Neural cell (in vitro differentiated cells): ENCODE results near the gene DNAH17.

ENCODE experiments used
- EP300 ChIP-seq: fragments of 450-650 bp; conservative IDR thresholded peaks from 2 replicates; pipeline ENCODE4 v1.6.1; 2014; ENCODE audit warnings: antibody characterized with exemption, mild to moderate bottlenecking, moderate library complexity; ENCODE audit not compliant: poor library complexity, severe bottlenecking
- EZH2 ChIP-seq: fragments of 200-600, 300-800 bp; shearing (Covaris generic), sonication (generic); IDR thresholded peaks from 2 replicates; pipeline ENCODE4 v1.6.1; 2014; ENCODE audit warnings: antibody characterized with exemption, low read length, borderline replicate concordance, mild to moderate bottlenecking; ENCODE audit not compliant: insufficient read depth, poor library complexity, severe bottlenecking
- MXI1 ChIP-seq: fragments of 450-650 bp; conservative IDR thresholded peaks from 2 replicates; pipeline ENCODE4 v1.6.1; 2014; ENCODE audit warnings: antibody characterized with exemption, mild to moderate bottlenecking; ENCODE audit not compliant: poor library complexity, severe bottlenecking
- POLR2AphosphoS5 ChIP-seq: IDR thresholded peaks from 2 replicates; pipeline ENCODE4 v1.6.1; 2012
- RAD21 ChIP-seq: fragments of 450-650 bp; conservative IDR thresholded peaks from 2 replicates; pipeline ENCODE4 v1.6.1; 2014; ENCODE audit warnings: antibody characterized with exemption, mild to moderate bottlenecking, moderate library complexity
- SMC3 ChIP-seq: fragments of 450-650 bp; conservative IDR thresholded peaks from 2 replicates; pipeline ENCODE4 v1.6.1; 2014; ENCODE audit warnings: antibody characterized with exemption, mild to moderate bottlenecking, moderate library complexity; ENCODE audit not compliant: poor library complexity
- TAF1 ChIP-seq: IDR thresholded peaks from 2 replicates; pipeline ENCODE4 v1.6.1; 2012; ENCODE audit warnings: low read depth
- TF ChIP-seq, protein P1 (sequence below): fragments of 450-650 bp; IDR thresholded peaks from 2 replicates; pipeline ENCODE4 v1.5.1; 2014; ENCODE audit warnings: antibody characterized with exemption, mild to moderate bottlenecking, moderate library complexity; ENCODE audit not compliant: poor library complexity, severe bottlenecking
- TF ChIP-seq, protein P2 (sequence below): IDR thresholded peaks from 2 replicates; pipeline ENCODE4 v1.6.1; 2012; ENCODE audit warnings: borderline replicate concordance

DNA sequence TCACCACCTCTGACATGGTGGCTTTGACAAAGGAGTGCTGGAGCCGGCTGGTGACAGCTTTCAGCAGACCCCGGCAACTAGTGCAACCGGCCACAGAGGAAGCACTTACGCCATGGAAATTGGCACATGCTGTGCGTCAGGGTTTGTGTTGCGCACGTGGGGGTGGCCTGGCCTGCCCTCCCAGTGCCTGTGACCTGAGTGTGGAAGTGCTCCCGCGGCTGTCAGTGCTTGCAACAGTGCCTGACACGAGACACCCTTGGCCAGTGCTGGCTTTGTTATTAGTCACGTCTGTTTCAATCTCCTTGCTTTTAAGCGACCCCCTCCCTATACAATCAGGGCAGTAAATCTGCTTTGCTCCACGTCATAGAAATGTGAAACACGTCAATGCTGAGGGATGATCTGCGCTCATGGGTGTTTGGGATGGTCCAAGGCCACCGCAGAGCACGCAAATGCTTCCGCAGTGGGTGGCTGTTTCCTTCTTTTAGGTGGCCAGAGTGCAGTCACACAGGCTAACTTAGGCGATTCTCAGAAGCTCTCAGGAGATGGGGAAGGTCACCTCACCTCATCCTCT lies 134.5 kb downstream of the DNAH17 start:
- TF ChIP-seq, protein P1, sequence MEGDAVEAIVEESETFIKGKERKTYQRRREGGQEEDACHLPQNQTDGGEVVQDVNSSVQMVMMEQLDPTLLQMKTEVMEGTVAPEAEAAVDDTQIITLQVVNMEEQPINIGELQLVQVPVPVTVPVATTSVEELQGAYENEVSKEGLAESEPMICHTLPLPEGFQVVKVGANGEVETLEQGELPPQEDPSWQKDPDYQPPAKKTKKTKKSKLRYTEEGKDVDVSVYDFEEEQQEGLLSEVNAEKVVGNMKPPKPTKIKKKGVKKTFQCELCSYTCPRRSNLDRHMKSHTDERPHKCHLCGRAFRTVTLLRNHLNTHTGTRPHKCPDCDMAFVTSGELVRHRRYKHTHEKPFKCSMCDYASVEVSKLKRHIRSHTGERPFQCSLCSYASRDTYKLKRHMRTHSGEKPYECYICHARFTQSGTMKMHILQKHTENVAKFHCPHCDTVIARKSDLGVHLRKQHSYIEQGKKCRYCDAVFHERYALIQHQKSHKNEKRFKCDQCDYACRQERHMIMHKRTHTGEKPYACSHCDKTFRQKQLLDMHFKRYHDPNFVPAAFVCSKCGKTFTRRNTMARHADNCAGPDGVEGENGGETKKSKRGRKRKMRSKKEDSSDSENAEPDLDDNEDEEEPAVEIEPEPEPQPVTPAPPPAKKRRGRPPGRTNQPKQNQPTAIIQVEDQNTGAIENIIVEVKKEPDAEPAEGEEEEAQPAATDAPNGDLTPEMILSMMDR, result no peak
- TF ChIP-seq EP300 (no peak), EZH2 (no peak), MXI1 (no peak), RAD21 (no peak), TAF1 (no peak), POLR2AphosphoS5 (no peak), SMC3 (no peak)
- TF ChIP-seq, protein P2, sequence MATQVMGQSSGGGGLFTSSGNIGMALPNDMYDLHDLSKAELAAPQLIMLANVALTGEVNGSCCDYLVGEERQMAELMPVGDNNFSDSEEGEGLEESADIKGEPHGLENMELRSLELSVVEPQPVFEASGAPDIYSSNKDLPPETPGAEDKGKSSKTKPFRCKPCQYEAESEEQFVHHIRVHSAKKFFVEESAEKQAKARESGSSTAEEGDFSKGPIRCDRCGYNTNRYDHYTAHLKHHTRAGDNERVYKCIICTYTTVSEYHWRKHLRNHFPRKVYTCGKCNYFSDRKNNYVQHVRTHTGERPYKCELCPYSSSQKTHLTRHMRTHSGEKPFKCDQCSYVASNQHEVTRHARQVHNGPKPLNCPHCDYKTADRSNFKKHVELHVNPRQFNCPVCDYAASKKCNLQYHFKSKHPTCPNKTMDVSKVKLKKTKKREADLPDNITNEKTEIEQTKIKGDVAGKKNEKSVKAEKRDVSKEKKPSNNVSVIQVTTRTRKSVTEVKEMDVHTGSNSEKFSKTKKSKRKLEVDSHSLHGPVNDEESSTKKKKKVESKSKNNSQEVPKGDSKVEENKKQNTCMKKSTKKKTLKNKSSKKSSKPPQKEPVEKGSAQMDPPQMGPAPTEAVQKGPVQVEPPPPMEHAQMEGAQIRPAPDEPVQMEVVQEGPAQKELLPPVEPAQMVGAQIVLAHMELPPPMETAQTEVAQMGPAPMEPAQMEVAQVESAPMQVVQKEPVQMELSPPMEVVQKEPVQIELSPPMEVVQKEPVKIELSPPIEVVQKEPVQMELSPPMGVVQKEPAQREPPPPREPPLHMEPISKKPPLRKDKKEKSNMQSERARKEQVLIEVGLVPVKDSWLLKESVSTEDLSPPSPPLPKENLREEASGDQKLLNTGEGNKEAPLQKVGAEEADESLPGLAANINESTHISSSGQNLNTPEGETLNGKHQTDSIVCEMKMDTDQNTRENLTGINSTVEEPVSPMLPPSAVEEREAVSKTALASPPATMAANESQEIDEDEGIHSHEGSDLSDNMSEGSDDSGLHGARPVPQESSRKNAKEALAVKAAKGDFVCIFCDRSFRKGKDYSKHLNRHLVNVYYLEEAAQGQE, result no peak
